GM19328 (cell line): ENCODE results near the gene UBL4B.
A peak's percentile ranks its signal among the peaks of the same experiment; 100 is the strongest.

ENCODE experiments used
- ATAC-seq: cut with Tn5 transposase; IDR thresholded peaks from one replicate; pipeline ENCODE4 v1.9.1; 2021; ENCODE audit warnings: mild to moderate bottlenecking, moderate library complexity; ENCODE audit not compliant: unreplicated experiment

The UBL4B gene

GRCh38 chr1:110084227-110085078 lies 27.8 kb upstream of the UBL4B start:
- no peak for ATAC-seq

DNA sequence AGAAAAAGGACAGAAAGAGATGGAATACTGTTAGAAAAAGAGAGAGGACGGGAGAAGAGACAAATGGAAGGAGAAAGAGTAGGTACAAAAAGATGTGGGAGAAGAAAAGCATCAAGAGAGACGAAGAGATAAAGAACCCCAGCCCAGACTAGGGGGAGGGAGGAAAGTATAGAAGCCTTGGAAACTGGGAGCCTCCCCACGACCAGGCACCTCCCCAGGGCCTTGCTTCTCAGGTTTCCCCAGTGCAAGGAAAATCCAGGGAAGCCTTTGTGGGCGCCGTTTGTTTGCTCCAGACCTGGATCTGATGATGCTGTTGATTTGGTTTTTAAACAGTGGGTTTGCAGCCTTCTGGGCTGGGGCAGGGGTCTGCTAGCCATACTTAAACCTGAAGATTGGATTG lies 26.6 kb upstream of the UBL4B start:
- ATAC-seq = no peak

DNA sequence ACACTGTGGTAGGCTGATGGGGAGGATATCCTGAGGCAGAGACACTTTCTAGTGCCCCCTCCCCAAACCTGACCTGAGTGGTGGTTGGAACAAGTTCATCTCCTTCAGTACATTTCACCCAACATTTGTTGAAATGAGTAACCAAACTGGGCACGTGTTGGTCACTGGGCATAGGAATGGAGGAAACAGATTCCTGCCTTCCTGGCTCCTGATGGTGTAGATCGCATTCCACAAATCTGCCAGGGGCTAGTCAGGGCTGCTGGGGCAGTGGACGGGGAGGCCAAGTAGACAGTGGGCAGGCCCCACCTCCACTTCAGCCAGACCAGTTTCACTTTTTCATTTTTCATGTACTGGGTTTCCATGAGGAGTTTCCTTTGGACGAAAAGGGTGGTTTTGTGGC lies 25.3 kb upstream of the UBL4B start:
- ATAC-seq = no peak

- peak; percentile 51 for ATAC-seq
These were observed 24.2 kb upstream of the UBL4B start for GRCh38 chr1:110087812-110088738.

GRCh38 chr1:110088739-110089316 lies 23.4 kb upstream of the UBL4B start:
- no peak for ATAC-seq

DNA sequence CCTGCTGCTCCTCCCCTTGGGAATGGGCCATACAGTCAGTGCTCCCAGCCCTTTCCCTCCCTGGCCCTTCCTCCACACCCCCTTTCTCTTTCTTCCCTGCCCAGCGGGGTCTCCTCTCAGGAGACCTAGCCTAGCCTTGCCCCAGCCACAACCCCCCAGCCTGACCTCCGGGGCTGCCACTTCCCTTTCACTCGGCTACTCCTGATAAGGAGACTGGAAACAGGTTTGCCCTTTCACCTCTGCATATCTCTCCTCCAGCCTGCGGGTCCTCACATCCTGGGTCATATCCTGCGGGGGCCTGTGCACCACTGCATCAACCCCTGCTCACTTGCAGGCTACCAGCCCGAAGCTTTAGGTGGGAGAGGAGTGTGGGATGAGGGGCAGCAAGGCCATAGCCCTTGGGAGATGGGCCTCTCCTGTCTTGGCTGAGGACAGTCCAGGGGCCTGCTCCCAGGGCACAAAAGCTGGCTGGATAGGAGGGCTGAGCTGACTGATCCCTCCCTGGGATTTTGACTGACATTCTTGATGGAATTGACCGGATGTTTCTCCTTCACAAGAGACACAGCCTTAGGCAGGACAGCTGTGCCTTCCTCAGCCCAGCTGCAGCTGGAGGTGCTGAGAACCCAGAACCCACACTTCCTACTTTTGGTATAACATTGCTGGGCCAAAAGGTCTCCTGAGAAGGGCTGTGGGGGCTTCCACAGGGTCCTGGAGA lies 22.5 kb upstream of the UBL4B start:
- no peak for ATAC-seq

- no peak for ATAC-seq
These were observed 20.9 kb upstream of the UBL4B start for GRCh38 chr1:110091381-110091780.

DNA sequence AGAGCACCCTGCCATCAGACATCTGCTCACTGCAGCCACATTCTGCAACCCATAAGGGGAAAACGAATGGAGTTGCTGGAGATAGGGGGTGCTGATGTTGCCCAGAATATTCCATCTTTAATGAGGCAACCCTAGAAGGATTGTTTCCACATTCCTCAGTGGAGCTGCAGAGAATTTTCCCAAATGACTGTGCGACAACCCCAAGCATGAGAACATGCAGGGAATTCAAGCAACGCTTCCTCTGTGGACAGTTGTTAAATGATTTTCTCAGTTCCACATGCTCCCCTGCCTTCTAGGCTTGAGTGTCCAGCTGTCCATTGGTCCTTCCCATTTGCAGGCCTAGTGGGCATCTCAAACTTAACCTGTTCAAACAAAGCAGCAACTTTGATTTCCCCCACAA lies 20.5 kb upstream of the UBL4B start:
- ATAC-seq = no peak

GRCh38 chr1:110092991-110093390 lies 19.3 kb upstream of the UBL4B start:
- no peak for ATAC-seq

DNA sequence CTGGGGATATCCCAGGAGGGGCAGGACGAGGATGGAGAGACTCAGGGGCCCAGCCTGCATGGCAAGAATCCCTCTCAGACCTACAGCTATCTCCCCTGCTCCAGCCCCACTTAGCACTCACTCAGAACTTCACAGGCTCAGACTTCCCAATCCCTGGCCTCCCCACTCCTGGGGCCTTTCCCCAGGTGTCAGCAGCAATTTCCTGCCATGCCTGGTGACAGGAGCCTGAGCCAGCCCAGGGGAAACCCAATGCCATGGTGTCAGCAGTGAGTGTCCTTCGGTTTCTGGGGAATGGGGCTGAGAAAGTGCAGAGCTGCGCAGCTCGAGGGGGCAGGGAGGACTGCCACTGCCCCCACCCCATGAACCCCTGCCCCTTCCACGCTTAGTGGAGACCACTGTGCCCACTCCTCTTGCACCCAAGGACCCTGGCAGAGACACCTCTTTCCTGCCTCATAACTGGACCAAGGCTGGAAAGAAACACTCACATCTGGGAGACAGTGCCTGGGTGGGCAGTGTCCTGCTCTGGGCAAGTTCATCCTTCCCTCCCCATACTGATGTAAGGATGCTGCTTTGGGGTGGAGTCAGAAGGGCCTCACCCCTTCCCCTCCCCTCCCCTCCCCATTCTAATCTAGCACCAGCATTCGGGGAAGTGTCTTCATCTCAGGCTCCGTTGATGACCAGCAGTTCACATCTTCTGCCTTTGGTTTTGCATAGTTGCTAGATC lies 17.1 kb upstream of the UBL4B start:
- ATAC-seq = no peak

GRCh38 chr1:110097507-110098221 lies 14.6 kb upstream of the UBL4B start:
- no peak for ATAC-seq

- ATAC-seq = no peak
These were observed 13.8 kb upstream of the UBL4B start for GRCh38 chr1:110098222-110099026.

DNA sequence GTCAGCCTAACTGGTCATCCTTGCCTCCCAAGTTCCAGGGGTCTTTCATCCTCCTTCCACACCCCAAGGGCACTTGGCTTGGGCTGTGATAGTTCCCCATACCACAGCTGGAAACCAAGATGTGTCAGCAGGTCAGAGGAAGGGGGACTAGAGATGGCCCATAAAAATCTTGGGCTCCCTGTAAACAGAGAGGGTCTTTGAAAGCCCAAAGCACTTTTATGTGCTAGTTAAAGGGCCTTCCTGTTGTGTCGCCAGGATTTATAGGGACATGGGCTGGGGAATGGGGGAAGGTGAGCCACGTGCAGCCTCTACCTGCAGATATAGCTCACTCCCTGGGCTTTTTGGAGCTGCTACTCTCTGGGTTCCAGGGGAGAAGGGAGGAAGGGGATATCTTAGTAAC lies 11.9 kb upstream of the UBL4B start:
- no peak for ATAC-seq

DNA sequence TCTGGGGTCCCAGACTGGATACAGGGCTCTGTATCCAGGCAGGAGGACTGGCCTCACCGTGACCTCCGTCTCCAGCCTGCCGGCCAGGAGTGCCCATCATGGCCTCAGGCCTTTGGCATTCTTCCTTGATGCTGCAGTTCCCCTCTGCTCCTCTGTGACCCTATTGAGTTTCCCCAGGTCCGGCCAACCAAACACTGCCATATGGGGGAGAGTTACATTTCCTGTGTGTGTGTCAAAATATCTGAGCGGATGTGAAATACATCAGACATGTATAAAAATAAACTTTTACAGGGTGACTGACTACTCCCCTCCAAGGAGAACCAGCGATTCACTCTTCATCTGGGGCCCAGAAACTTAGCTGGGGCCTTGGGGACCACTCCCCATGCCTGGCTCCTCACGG lies 10.2 kb upstream of the UBL4B start:
- no peak for ATAC-seq

DNA sequence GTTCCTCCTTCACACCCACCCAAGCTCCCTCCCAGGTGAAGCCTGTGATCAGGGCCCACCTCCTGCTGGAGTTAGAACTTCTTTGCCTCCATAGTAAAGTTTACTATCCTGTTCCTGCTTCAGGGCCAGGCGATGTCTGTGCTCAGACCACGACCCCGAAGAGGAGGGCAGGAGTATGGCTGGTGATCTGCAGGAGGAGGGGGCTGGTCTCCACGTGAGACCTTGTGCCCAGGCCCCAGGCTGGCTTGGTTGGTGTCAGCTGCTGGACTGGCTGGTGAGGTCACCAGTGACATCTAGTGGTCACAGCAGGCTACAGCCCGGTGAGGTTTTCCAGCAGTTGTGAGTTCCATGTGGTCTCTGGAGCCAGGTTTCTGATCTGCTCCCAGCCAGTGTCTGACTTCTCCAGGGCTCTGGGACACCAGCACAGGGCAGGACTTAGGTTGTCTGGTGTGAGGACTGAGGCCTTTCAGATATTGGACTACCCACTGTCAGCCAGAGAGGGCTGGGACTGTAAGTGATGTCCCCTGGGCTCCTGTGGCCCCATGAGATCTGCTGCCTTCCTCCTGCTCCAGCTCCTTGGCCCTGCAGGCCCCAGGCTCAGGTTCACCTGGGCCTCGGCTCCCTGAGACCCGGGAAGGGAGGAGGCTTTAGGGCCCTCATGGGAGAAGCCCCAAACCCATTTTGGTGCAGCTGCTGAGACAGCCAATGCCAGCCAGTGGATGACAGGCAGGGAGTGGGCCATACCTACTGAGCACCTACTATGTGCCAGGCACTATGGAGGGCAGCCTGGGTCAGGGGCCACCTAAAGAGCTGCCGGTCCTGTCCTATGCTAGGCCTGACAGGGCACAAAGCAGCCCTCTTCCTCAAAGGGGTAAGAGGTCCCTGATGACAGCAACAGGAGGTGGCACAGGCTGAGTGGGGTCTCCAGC lies 6.0 kb upstream of the UBL4B start:
- no peak for ATAC-seq

DNA sequence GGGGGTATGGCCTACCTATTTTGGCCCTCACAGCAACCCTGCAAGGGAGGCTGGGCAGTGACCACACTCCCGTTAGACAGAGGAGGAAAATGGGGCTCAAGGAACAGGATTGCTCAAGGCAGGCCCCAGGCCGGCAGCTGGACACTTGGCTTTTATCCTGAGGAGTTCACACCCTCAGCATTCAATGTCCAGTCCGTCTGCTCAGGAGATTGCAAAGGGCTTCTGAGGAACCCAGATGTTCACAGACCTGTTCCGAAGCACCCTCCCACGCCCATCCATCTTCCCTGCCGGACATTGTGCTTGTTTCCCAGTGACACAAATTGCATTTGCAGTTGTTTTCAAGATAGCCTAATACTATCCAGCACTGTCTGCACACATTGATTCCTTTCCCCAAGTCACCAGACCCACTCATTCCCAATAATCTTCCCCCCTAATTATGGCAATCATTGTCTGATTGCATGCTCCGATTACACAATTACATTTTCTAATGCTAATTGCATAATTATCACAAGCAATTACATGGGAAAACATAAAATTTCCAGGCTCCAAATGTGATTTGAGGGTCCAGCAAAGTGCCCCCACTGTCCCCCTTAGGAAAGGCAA lies 4.3 kb upstream of the UBL4B start:
- ATAC-seq = no peak

- no peak for ATAC-seq
These were observed 1.2 kb upstream of the UBL4B start for GRCh38 chr1:110111081-110111480.
